CD4-positive, CD25-positive, alpha-beta regulatory T cell (primary cell): ENCODE data around the gene SV2B. TPM values are rescaled to one million over a fixed set of nuclear protein-coding genes. Genes with fewer than 3 reads are reported as not detected.

Source experiments
- ATAC-seq, 2 donors: fragments of 150-1000 bp; cut with Tn5 transposase; one replicate each; pipeline ENCODE4 v1.10.0; 2021; ENCODE audit warnings: low read depth in 2 of 2, moderate number of reproducible peaks in 2 of 2, moderate library complexity in 1 of 2
- DNase-seq, 3 donors: peaks; one replicate each; pipeline versions ENCODE4 v3.0.0 to v3.0.0-alpha.2; 2012 to 2022; ENCODE audit warnings: mixed read lengths in 1 of 3
- H3K27ac ChIP-seq: one replicate; pipeline ENCODE4 v1.7.0; 2013; ENCODE audit warnings: mild to moderate bottlenecking, low read length; ENCODE audit not compliant: insufficient read depth, poor library complexity, severe bottlenecking
- H3K27me3 ChIP-seq: one replicate; pipeline ENCODE4 v1.7.0; 2013; ENCODE audit warnings: low read length; ENCODE audit not compliant: control insufficient read depth, insufficient read depth
- H3K36me3 ChIP-seq: one replicate; pipeline ENCODE4 v1.7.0; 2013; ENCODE audit warnings: mild to moderate bottlenecking, low read length, moderate library complexity; ENCODE audit not compliant: control insufficient read depth, insufficient read depth
- H3K4me1 ChIP-seq: 2 replicates; pipeline ENCODE4 v1.7.0; 2013; ENCODE audit warnings: mild to moderate bottlenecking, low read length; ENCODE audit not compliant: insufficient read depth, control insufficient read depth, poor library complexity, severe bottlenecking
- H3K4me3 ChIP-seq: one replicate; pipeline ENCODE4 v1.7.0; 2013; ENCODE audit warnings: low read depth, mild to moderate bottlenecking, low read length, moderate library complexity
- H3K9me3 ChIP-seq, 2 experiments: 1 replicate in 1 of 2; 2 replicates in 1 of 2; pipeline ENCODE4 v1.7.0; 2013; ENCODE audit warnings: low read length in 2 of 2, mild to moderate bottlenecking in 1 of 2, moderate library complexity in 1 of 2; ENCODE audit not compliant: control insufficient read depth in 2 of 2
- H3K27ac Mint-ChIP-seq, 3 donors: one replicate each; pipeline ENCODE4 v1.8.0; 2020 to 2022; ENCODE audit warnings: mild to moderate bottlenecking in 3 of 3, mixed read lengths in 3 of 3, moderate library complexity in 2 of 3
- H3K27me3 Mint-ChIP-seq: one replicate; pipeline ENCODE4 v1.8.0; 2022; ENCODE audit warnings: mild to moderate bottlenecking, mixed read lengths
- H3K36me3 Mint-ChIP-seq: one replicate; pipeline ENCODE4 v1.8.0; 2020; ENCODE audit warnings: mixed read lengths
- H3K4me1 Mint-ChIP-seq, 4 donors: one replicate each; pipeline ENCODE4 v1.8.0; 2020 to 2022; ENCODE audit warnings: mixed read lengths in 4 of 4, mild to moderate bottlenecking in 1 of 4
- H3K4me3 Mint-ChIP-seq, 4 donors: one replicate each; pipeline ENCODE4 v1.8.0; 2020 to 2022; ENCODE audit warnings: mild to moderate bottlenecking in 4 of 4, mixed read lengths in 4 of 4, moderate library complexity in 3 of 4
- H3K9me3 Mint-ChIP-seq, 7 donors: one replicate each; pipeline ENCODE4 v1.8.0; 2020 to 2022; ENCODE audit warnings: mixed read lengths in 7 of 7, mild to moderate bottlenecking in 3 of 7, moderate library complexity in 2 of 7
- polyA plus RNA-seq, 4 donors: library from polyadenylated mRNA; unstranded; fragments of 300-500 nt; fragmentation: Illumina TruSeq; gene quantifications; one replicate each; pipeline ENCODE4 v1.2.3, GENCODE V29; 2021
- total RNA-seq: library from RNA; stranded (reverse); gene quantifications from one replicate; pipeline ENCODE4 v1.2.3, GENCODE V29; 2022

The SV2B gene
- total and polyA plus RNA-seq, 5 donors from 2014 or later, result 0.06 TPM; not detected in 4

- Histone ChIP-seq H3K9me3 (no peaks in the 10 kb centered on the region), H3K36me3 (no peaks in the 10 kb centered on the region), H3K27ac (no peak overlapping the region), H3K27me3 (peaks cover 36% of the 10 kb centered on the region), H3K4me3 (no peak overlapping the region), H3K4me1 (peaks cover 18% of the 10 kb centered on the region)
- peaks cover 64% of the 10 kb centered on the region for H3K27me3 Mint-ChIP-seq
- no peak overlapping the region for H3K27ac Mint-ChIP-seq
- H3K4me1 Mint-ChIP-seq, result peaks cover 0 to 16% (median 11%) of the 10 kb centered on the region in 4 donors
- H3K4me3 Mint-ChIP-seq, result no peak overlapping the region
- no peak for ATAC-seq
- no peak for DNase-seq
- H3K36me3 Mint-ChIP-seq, result no peaks in the 10 kb centered on the region
- peaks cover 0 to 2% (median 0%) of the 10 kb centered on the region in 7 donors for H3K9me3 Mint-ChIP-seq
These were observed 4.1 kb downstream of the SV2B start for GRCh38 chr15:91104111-91104510.

DNA sequence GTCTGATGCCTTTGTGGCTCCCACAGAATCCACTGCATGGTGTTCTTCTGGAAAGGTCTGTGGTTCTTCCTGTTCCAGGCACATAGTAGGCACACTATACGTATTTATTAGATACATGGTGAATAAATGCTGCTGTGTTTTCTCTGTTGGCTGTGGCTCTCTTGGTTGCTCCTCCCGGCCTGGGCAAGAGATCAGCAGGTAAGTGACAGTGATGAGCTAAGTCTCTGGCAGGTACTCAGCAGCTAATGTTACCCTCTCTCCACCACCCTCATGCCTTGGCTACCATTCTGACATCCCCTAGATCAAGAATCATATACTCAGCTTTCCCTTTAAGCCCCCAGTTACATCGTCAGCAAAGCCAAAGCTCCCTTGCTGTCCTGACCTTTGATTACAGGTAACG lies 8.4 kb downstream of the SV2B start:
- Histone ChIP-seq H3K27me3 (peaks cover 16% of the 10 kb centered on the region), H3K36me3 (no peaks in the 10 kb centered on the region), H3K4me3 (no peak overlapping the region), H3K27ac (no peak overlapping the region), H3K4me1 (no peaks in the 10 kb centered on the region), H3K9me3 (no peaks in the 10 kb centered on the region)
- Mint-ChIP-seq H3K36me3 (no peaks in the 10 kb centered on the region), H3K9me3 (peaks cover 0 to 2% (median 0%) of the 10 kb centered on the region in 7 donors), H3K27me3 (peaks cover 47% of the 10 kb centered on the region), H3K27ac (no peak overlapping the region), H3K4me3 (no peak overlapping the region), H3K4me1 (no peaks in the 10 kb centered on the region)
- ATAC-seq, result no peak
- no peak for DNase-seq

DNA sequence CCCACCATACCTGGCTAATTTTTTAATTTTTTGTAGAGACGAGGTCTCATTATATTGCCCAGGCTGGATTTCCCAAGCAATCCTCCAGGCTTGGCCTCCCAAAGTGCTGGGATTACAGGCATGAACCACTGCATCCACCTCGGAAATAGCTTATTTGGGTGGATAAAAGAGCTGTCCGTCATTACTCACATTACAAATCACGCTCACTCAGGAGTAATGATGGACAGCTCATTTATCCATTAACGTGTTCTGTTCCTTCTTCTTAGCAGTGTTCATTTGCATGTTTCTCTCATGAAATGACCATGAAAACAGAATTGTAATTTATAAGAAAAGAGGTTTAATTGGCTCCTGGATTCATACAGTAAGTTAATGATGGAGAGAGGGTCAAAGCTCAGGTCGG lies 9.8 kb downstream of the SV2B start:
- peaks cover 0 to 2% (median 0%) of the 10 kb centered on the region in 7 donors for H3K9me3 Mint-ChIP-seq
- H3K27ac Mint-ChIP-seq, result no peak overlapping the region
- H3K4me3 Mint-ChIP-seq, result no peak overlapping the region
- DNase-seq (no peak), ATAC-seq (no peak)
- Histone ChIP-seq H3K27me3 (peaks cover 11% of the 10 kb centered on the region), H3K36me3 (no peaks in the 10 kb centered on the region), H3K9me3 (no peaks in the 10 kb centered on the region), H3K27ac (no peak overlapping the region), H3K4me1 (no peaks in the 10 kb centered on the region), H3K4me3 (no peak overlapping the region)
- H3K27me3 Mint-ChIP-seq, result peaks cover 44% of the 10 kb centered on the region
- no peaks in the 10 kb centered on the region for H3K36me3 Mint-ChIP-seq
- no peaks in the 10 kb centered on the region for H3K4me1 Mint-ChIP-seq

- ATAC-seq, result no peak
- Histone ChIP-seq H3K27me3 (peaks cover 10% of the 10 kb centered on the region), H3K4me1 (no peaks in the 10 kb centered on the region), H3K36me3 (no peaks in the 10 kb centered on the region), H3K4me3 (no peak overlapping the region), H3K9me3 (no peaks in the 10 kb centered on the region), H3K27ac (no peak overlapping the region)
- H3K36me3 Mint-ChIP-seq, result no peaks in the 10 kb centered on the region
- peaks cover 0 to 2% (median 0%) of the 10 kb centered on the region in 7 donors for H3K9me3 Mint-ChIP-seq
- no peak overlapping the region for H3K27ac Mint-ChIP-seq
- no peaks in the 10 kb centered on the region for H3K4me1 Mint-ChIP-seq
- DNase-seq, result no peak
- peaks cover 39% of the 10 kb centered on the region for H3K27me3 Mint-ChIP-seq
- H3K4me3 Mint-ChIP-seq, result no peak overlapping the region
These were observed 10.3 kb downstream of the SV2B start for GRCh38 chr15:91110407-91110806.

DNA sequence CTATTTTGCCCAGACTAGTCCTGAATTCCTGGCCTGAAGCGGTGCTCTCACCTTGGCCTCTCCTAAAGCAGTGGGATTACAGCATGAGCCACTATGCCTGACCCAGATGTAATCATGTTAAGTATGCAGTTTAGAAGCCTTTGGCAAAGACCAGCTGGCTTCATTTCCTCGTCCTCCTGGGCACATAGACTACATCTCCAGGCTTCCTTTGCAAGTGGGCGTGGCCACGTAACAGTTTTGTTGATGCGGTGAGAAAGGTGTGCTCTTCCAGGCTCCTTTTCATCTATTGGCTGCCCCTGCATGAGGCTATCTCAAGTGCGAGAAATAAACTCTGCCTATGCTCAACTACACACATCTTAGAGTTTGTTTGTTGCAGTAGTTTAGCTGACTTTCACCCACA lies 13.0 kb downstream of the SV2B start:
- Mint-ChIP-seq H3K36me3 (no peaks in the 10 kb centered on the region), H3K4me1 (no peaks in the 10 kb centered on the region), H3K27ac (no peak overlapping the region), H3K9me3 (peaks cover 0 to 2% (median 0%) of the 10 kb centered on the region in 7 donors), H3K4me3 (no peak overlapping the region), H3K27me3 (peaks cover 44% of the 10 kb centered on the region)
- no peak for ATAC-seq
- H3K27ac ChIP-seq, result no peak overlapping the region
- no peak overlapping the region for H3K4me3 ChIP-seq
- no peak for DNase-seq
- no peaks in the 10 kb centered on the region for H3K4me1 ChIP-seq
- H3K27me3 ChIP-seq, result peaks cover 10% of the 10 kb centered on the region
- no peaks in the 10 kb centered on the region for H3K9me3 ChIP-seq
- no peaks in the 10 kb centered on the region for H3K36me3 ChIP-seq

DNA sequence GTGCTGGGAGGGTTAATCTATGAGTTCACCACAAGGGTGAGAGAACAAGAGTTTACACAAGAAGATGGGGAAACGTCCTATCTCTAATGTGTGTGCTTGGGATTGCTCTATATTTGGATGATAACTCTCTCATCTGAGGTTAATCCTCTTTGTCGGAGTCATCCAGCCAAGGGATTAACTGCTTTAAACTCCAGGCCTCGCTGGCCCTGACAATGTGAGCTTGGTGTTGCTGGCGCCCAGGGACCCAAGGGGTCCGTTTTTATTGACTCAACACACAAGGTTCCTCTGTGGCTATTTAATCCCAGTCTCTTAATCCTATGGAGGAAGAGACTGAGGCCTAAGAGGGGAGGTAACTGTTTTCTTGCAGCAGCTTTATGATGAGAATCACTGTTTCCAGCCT lies 14.2 kb downstream of the SV2B start:
- no peaks in the 10 kb centered on the region for H3K9me3 Mint-ChIP-seq
- Histone ChIP-seq H3K27ac (no peak overlapping the region), H3K27me3 (peaks cover 8% of the 10 kb centered on the region), H3K4me1 (no peaks in the 10 kb centered on the region), H3K9me3 (no peaks in the 10 kb centered on the region), H3K36me3 (no peaks in the 10 kb centered on the region), H3K4me3 (no peak overlapping the region)
- H3K36me3 Mint-ChIP-seq, result no peaks in the 10 kb centered on the region
- ATAC-seq (no peak), DNase-seq (no peak)
- no peak overlapping the region for H3K27ac Mint-ChIP-seq
- no peak overlapping the region for H3K4me3 Mint-ChIP-seq
- H3K27me3 Mint-ChIP-seq, result peaks cover 33% of the 10 kb centered on the region
- H3K4me1 Mint-ChIP-seq, result no peaks in the 10 kb centered on the region

DNA sequence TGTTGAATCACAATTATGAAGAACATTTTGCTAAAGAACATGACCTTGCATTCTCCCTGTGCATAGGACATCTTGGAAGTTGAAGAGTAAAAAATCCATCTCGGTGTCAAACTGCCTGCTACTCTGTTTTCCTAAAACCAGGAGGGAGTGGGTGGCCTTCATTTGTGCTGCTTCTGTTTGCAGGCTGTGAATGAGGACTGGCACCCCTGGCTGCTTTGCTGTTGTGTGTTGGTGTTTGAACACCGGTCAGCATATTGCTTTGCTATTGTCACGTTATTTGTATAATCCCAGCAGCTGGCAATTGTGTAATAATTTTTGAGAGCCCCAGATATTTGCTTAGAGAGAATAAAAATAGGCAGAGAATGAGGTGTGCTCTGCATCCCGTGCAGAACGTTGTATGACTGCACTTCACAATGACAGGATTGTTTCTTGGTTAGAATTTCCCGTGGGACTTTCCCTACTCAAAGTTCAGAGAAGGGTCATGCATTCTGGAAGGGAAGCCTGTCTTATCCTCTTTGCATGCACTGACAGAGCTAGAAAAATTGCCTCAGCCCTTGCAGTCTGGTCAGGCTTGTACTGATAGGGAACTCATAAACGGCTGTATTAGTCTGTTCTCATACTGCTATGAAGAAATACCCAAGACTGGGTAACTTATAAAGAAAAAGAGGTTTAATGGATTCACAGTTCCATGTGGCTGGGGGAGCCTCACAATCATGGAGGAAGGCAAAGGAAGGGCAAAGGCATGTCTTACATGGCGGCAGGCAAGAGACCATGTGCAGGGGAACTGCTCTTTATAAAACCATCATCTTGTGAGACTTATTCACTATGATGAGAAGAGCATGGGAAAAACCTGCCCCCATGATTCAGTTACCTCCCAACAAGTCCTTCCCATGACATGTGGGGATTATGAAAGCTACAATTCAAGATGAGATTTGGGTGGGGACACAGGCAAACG lies 16.3 kb downstream of the SV2B start:
- no peaks in the 10 kb centered on the region for H3K9me3 Mint-ChIP-seq
- DNase-seq (no peak), ATAC-seq (no peak)
- Histone ChIP-seq H3K4me1 (no peaks in the 10 kb centered on the region), H3K9me3 (no peaks in the 10 kb centered on the region), H3K36me3 (no peaks in the 10 kb centered on the region), H3K27ac (no peak overlapping the region), H3K4me3 (no peak overlapping the region), H3K27me3 (peaks cover 7% of the 10 kb centered on the region)
- H3K27me3 Mint-ChIP-seq, result peaks cover 35% of the 10 kb centered on the region
- no peaks in the 10 kb centered on the region for H3K36me3 Mint-ChIP-seq
- H3K4me1 Mint-ChIP-seq, result no peaks in the 10 kb centered on the region
- H3K4me3 Mint-ChIP-seq, result no peak overlapping the region
- no peak overlapping the region for H3K27ac Mint-ChIP-seq

GRCh38 chr15:91117375-91117774 lies 17.3 kb downstream of the SV2B start:
- H3K27ac Mint-ChIP-seq, result no peak overlapping the region
- no peaks in the 10 kb centered on the region for H3K4me1 Mint-ChIP-seq
- H3K4me1 ChIP-seq, result no peaks in the 10 kb centered on the region
- no peaks in the 10 kb centered on the region for H3K36me3 ChIP-seq
- H3K27me3 ChIP-seq, result peaks cover 7% of the 10 kb centered on the region
- no peak overlapping the region for H3K4me3 ChIP-seq
- no peak overlapping the region for H3K4me3 Mint-ChIP-seq
- peaks cover 0 to 2% (median 0%) of the 10 kb centered on the region in 7 donors for H3K9me3 Mint-ChIP-seq
- H3K27me3 Mint-ChIP-seq, result peaks cover 33% of the 10 kb centered on the region
- H3K36me3 Mint-ChIP-seq, result no peaks in the 10 kb centered on the region
- no peaks in the 10 kb centered on the region for H3K9me3 ChIP-seq
- no peak for ATAC-seq
- DNase-seq, result no peak
- H3K27ac ChIP-seq, result no peak overlapping the region
